UCSD-AML1 (cell line): ENCODE measurements around the gene PHYKPL.
"Not testable (repeated sequence)": the region's sequence is repeated elsewhere in the genome, so short reads cannot be mapped to it uniquely, and the experiment has no call there.

Experiments used
- DNase-seq: peaks from one replicate; lab custom pipeline; 2025; ENCODE audit not compliant: unreplicated experiment; lab: John Stamatoyannopoulos, UW

The PHYKPL gene

DNA sequence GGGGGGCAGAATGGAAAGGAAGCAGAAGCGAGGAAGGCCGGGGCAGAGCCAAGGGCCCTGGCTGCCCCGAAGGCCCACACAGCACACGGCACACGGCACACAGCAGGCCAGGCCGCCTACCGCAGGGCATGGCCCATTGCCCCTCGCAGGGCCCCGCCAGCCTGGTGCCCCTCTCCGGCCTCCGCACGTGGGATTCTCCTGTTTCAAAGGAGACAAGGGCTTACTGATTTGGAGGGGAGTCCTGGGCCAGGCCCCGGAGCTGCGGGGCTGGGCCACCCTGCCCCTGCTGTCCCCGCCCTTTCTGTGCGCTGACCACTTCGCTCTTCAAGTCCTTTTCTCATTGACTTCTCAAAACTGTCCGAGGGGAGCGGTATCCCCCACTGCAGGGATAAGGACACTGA is 7.7 kb upstream of the PHYKPL start:
- peak; percentile 76 for DNase-seq

DNA sequence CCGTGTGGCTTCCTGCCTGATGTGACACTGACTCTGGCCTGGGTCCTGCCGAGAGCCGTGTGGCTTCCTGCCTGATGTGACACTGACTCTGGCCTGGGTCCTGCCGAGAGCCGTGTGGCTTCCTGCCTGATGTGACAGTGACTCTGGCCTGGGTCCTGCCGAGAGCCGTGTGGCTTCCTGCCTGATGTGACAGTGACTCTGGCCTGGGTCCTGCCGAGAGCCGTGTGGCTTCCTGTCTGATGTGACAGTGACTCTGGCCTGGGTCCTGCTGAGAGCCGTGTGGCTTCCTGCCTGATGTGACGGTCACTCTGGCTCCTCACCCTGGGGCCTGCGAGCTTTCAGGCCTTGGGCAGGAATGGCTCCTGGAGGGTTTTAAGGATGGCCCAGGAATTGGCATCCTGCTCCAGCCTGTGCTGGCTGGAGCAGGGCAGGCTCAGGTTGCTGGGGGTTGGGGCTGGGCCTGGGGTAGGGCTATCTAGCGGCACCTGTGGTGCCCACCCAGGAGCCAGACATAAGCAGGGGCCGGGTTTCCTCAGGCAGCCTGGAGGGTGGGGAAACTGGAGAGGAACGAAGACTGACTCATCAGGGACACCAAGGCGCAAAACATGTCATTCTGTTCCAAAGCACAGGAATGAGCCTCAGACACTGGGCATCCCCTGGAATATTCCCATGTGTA is 7.2 kb upstream of the PHYKPL start:
- DNase-seq, result peak; percentile 61

DNA sequence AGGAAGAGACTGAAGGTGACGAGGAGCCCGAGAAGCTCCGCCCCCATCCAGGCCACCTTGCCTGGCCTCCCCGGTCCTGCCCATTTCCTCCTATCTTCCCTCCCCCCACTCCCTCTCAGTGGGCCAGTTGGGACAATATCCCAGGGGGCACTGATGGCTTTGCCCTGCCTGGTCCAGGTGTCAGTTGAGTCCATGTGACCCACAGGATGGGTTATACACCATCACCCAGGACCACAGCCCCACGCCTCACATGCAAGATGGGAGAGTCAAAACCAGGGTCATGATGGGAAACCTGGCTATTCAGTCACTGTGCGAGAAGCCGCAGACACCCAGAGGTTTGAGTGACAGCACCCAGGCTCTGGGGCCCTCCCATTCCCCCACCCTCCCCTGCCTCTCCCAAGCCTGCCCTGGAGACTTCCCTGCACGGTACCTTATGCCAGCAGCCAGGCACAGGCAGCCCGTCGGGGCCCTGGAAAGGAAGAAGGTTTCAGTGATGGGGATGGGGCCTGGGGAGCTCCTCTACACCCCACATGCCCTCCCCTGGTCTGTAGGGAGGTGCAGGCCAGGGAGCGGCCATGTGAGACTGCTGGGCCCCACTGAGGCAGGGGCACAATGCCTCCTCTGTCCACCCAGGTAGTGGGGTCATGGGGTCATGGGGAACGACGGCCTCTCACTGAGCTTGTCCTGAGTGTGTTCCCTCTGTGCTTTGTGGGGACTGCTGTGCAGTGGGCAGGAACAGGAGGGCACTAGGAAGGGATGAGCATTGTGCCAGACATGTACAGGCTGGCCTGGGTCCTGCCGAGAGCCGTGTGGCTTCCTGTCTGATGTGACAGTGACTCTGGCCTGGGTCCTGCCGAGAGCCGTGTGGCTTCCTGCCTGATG is 6.3 kb upstream of the PHYKPL start:
- DNase-seq, result peak; percentile 61

DNA sequence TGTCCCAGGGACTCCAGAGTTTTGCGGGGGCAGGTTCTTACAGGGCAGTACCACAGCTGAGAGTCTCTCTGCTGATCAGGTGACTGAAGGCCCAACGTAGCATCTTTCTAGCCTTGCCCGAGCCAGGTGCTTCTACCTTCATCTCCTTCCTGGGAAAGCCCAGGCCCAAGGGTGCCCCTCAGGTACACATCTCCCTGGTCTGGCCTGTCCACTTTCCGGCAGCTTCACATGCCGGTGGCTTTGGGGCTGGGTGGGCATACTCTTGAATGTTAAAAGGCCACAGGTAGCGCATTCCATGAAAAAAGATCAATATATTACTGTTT is 5.7 kb upstream of the PHYKPL start:
- no peak for DNase-seq

DNA sequence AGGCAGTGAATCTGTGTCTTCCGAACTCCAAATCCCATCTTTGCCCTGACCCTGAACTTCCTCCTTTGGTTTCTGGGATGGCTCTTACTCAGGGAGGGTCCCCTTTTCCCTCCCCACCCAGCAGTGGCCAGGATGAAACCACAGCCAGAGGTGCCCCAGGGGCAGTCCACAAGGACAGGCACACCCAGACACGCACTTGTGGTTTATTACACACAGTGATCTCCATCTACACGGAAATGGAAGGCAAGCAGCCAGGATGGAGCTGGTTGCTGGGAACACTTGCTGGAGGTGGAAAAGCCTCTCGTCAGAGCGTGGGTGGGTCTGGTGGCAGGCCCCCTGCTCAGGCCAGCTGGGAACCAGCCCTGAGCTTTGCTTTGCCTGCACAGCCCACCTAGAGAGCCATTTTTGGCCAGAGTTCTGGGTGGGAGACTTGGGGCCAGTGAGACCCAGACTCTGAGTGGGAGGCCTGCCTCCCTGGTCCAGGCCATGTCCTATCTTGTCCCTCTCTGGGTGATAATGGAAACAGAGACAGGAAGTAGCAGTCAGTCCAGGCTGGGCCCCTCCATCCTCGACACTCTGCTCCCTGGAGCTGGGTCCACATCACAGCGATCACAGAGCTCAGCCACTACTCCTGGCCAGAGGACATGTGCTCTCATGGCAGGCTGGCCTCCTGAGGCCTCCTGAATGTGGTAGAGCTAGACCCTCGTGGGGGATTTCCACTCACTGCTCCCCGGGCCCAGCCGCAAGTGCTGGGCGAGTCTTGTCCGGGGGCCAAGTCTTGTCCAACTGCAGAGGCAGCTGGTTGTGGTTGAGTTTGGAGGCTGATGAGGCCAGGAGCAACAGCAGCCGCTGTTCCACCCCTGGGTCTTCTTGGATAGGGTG is 5.1 kb upstream of the PHYKPL start:
- DNase-seq, result peak; percentile 46

DNA sequence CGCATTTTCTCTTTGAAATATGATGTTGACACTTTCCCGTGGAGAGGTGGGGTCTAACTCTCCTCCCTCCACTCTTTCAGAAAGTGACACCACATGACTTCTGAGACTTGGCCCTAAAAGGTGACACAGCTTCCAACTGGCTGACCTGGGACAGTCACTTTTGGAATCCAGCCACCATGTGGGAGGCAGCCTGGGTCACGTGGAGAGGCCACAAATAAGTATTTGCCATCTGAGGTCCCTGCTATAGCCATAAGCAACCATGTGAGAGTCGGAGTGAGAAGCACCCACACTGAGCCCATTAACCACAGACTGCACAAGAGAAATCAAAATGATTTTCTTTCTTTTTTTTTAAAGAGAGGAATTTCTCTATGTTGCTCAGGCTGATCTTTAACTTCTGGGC is 4.1 kb upstream of the PHYKPL start:
- DNase-seq, result no peak

DNA sequence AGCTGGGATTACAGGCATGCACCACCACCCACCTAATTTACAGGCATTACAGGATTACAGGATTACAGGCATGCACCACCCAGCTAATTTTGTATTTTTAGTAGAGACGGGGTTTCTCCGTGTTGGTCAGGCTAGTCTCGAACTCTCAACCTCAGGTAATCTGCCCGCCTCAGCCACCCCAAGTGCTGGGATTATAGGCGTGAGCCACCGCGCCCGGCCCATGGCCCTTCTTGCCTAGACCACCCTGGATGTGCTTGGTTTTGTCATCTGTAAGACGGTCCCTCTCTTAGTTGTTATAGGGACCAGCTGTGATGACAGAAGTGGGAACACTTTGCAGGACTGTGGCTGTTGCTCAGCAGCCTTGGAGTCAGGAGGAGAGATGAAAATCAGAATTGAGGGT is 3.5 kb upstream of the PHYKPL start:
- DNase-seq, result no peak

DNA sequence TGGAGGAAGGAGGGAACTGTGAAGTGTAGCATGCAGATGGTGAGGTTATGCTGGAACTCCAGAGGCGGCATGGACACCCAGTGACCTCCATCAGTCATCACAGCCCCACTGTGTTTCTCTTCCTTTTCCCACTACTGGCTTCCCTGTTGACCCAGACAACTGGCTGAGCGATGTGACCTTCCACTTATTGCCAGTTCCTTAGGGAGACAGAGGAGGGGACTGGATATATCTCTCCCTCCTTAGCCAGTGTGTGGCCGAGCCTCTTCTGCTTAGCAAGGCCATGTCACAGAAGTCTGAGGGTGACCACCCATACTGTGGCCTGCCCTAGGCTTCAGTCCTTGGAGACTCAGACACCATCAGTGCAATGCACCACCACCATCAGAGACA is 3.0 kb upstream of the PHYKPL start:
- DNase-seq, result no peak

DNA sequence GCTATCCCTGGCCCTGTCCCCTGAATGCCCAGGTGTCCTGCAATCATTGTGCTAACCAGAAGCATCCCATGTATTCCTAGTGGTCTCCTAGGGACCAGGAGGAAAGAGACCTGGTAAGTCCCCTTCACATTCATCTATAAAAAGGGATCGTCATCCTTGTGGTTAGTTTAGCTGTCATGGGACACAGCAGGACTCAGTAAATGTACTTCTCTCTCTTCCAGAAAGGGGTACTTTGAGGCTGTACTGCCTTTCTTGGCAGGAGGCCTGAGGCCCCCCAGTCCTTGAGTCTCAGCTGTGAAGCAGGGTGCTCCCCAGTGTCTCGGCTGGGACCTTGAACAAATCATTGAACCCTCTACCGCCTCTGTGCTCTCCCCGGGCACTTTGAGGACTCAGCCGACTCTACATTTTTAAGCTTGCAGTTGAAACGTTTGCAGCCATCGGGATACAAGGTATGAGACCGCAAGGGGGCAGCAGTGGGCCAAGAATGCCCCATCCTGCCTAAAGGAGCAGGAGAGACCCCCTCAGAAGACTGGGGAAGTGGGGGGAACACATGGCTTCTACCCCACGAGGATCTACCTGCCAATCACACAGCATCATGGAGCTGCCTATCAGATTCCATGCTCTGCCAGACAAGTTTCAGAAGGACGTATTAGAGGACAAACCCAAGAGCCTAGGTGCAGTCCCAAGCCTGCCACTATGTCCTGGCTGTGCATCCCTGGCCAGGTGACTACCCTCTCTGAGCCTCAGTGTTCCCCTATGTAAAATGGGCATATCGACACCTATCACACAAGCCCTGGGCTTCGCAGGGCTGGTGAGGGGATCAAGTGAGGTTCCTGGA is 2.4 kb upstream of the PHYKPL start:
- DNase-seq, result peak; percentile 82

DNA sequence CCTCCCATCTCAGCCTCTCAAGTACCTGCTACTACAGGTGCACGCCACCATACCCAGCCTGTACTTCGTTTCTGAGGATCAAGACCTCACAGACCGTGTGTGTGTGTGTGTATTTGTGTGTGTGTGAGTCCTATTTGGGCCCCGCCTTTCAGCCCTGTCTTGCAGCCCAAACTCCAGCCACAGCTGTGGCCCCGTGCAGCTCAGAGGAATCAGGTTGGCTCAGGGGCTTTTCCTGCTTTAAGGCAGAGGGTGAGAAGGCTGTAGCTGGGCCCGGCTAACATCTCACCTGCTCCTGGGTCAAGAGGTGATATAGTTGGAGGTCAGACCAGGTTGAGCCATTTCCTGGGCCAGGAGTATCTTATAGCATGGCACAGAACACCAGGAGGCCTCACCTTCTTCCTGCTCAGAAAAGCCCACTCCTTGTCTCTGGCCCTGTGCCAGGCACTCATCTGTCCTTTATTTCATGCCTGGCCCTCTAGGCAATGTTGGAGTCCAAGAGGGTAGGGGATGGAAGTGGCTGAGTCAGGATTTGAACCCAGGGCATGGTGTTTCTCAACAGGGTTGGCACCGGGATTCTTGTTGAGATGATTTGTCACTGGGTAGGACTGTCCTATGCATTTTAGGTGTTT is 1.6 kb upstream of the PHYKPL start:
- DNase-seq, result no peak

DNA sequence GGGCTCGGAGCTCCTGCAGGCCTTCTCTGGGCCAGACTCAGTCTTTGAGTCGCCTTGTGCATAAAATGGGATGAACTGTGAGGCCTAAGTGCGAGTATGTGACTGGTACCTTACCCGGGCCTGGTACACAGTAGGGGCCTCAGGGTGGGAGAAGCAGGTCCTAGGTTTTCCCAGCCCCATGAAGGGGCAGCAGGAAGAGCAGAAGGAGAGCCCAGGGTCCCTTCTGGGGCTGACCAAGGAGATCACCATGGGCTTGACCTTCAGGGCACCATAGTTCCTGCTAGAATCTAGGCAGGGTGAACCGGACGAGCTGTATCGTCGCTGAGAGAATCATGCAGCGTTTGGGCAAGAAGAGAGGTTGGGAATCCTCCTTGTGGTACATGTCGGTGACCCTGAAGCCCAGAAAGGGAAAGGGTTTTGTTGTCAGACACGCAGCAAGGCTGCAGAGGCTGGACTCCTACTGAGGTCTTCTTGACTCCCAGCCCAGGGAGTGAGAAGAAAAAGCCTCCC is 373 bp upstream of the PHYKPL start:
- DNase-seq, result no peak

DNA sequence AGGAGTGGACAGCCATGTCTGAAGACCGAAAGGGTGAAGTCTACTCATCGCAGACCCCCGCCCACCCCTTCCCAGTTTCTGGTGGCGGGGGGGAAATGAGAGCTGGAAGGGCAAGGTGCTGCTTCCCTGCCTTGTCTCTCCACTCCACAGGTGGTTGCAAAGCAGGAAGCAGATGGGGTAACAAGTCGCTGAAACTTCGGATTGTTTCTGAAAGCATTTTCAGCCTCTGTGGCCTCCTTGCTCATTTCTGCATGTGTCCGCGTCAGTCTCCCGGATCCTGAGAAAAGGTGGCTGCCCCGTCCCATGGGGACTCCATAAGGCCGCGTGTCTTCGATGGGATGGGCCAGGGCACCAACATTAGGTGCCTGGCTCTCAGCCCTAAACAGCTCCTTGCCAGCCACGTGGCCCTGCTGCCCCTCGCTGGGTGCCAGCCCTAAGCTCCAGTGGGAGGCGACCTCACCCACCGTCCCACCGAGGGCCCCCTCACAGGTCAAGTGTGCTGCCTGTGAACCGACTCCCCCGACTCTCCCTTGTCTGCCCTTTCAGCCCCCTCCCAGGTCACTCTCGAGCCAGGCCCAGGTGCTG is 971 bp downstream of the PHYKPL start:
- DNase-seq, result no peak

DNA sequence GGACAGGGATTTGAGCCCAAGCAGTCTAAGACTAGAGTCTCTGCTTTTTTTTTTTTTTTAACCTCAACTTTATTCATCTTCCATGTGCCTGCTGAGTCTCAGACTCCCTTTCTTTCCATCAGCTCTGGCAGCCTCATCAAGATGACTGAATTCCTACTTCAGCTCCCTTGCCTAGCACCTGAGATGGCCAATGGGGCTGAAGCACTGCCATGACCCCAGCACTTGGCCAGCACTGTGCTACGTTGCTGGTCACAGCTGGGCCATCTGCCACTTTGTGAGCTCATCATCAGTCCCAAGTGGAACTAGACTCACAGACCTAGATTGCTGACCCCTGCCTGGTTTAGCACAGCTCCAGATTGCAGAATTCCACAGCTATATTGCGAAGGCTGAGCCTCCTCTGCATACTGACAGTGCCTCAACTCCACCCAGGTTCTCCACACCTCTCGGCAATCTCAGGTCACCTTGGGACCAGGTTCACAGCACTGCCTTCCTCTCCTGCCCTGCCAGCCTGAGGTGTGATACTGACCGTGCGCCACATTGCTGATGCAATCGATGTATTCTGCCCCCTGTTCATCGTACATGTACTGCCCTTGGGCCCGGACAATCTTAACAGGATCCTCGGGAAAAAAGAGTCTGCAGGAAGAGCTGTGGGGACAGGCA is 1.6 kb downstream of the PHYKPL start:
- no peak for DNase-seq

DNA sequence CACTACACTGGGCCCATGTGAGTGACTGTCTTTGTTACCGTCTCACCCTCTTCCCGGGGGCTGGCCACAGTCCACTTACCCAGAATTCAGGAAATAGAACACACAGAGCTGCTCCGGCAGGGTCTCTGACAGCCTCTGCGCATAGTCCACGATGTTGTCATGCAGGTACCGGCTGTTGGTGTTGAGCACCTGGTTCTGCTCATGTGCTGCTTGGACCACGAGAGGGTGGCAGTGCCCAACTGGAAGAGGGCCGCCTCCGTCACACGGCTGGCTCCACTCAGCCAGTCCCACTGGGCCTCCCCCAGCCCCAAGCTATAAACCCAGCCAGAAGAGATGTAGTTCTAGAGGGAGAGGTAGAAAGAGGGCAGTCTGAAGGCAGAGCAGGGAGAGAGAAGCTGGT is 2.7 kb downstream of the PHYKPL start:
- no peak for DNase-seq

DNA sequence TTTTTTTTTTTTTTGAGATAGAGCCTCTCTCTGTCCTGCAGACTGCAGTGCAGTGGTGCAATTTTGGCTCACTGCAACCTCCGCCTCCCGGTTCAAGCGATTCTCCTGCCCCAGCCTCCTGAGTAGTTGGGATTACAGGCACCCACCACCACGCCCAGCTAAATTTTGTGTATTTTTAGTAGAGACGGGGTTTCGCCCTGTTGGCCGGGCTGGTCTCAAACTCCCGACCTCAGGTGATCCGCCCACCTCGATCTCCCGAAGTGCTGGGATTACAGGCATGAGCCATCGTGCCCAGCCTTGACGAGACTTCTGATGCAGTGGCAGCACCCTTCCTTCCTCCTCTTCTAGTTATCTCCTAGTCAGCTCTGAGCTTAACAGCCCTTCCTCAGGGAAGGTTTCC is 3.5 kb downstream of the PHYKPL start:
- DNase-seq, result not testable (repeated sequence)

DNA sequence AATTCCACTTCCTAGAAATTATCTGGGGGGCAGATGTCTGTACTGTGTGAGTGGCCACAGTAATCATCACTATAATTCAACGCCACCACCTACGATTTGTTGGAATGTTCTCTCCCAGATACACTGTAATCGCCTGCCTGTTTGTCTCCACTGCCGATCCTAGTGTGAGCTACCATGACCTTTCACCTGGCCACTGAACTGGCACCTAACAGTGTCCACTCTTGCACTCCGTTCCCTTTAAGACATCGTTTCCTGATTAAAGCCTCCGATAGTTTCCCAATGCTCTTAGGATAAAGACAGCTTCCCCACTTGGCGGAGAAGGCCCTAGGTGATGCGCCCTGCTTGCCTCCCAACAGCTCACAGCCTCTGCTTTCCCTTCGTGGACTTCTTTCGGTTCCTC is 4.0 kb downstream of the PHYKPL start:
- DNase-seq, result no peak

DNA sequence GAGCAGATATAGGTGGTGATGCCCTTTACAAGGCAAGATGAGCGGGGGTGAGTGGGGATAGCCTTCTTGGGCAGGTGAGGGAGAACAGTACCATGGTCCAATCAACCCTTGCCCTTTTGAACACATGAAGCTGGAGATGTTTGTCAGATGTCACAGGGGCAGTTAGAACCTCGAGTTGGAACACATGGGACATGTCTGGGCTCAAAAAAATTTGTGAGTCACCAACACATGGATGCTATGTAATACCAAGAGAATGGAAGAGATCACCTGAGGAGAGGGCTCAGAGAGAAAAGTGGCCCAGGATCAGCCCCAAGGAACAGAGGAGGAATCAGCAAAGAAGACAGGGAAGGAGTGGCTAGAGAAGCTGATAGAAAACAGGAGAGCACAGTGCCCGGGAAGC is 4.7 kb downstream of the PHYKPL start:
- no peak for DNase-seq

DNA sequence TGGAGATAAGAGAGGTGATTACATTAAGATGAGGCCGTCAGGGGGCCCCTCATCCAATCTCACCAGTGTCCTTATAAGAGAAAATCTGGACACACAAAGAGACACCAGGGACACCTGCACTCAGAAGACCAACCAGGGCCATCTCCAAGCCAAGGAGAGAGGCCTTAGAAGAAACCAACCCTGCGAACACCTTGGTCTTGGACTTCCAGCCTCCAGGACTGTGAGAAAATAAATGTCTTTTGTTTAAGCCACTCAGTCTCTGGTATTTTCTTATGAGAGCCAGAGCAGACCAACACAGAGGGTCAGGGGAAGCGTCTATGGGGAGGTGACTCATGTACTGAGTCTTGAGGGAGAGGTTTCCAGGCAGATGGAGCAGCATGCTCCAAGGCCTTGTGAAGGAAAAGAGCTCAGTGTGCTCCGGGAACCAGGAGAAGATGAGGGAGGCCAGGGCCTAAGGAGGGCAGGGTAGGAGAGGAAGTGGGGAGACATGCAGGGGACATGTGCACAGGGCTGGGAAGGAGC is 5.4 kb downstream of the PHYKPL start:
- no peak for DNase-seq

DNA sequence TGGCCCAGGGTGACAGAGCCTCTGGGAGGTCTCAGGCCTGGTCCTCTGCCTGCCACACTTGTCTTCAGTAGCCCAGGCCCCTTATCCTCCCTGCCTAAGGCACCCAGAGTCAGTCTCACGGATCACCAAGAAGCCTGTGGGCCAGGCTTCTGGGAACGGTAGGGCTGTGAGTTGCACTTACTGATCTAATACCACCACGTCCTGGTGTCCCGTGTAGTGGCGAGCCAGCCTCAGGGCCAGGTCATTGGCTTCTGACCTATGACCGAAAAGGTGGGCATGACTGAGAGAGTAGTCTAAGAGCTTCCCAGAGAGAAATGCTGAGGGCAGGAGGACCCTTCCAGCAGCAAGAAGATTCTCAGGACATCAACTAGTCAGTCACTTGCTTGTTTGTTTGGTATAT is 7.4 kb downstream of the PHYKPL start:
- DNase-seq, result no peak
